WERI-Rb-1 (cell line): ENCODE data around the gene KCTD21.

Source experiments
- DNase-seq: peaks from one replicate; pipeline ENCODE4 v3.0.0-alpha.2; 2020
- H3K27ac ChIP-seq: fragments of 250-450 bp; sonication (Bioruptor Pico); 2 replicates; pipeline ENCODE4 v1.5.1; 2020; ENCODE audit warnings: mild to moderate bottlenecking, moderate library complexity
- H3K27me3 ChIP-seq: fragments of 250-450 bp; sonication (Bioruptor Pico); 2 replicates; pipeline ENCODE4 v1.5.1; 2021; ENCODE audit warnings: mild to moderate bottlenecking, low read depth, moderate library complexity; ENCODE audit not compliant: insufficient read depth, severe bottlenecking
- H3K36me3 ChIP-seq: fragments of 250-450 bp; sonication (Bioruptor Pico); 2 replicates; pipeline ENCODE4 v1.5.1; 2020; ENCODE audit warnings: mild to moderate bottlenecking, moderate library complexity
- H3K4me3 ChIP-seq: 2 replicates; pipeline ENCODE4 v1.5.1; 2011; ENCODE audit warnings: low read depth, mild to moderate bottlenecking, control low read depth, low read length
- H3K9me3 ChIP-seq: fragments of 250-450 bp; sonication (Bioruptor Pico); 2 replicates; pipeline ENCODE4 v1.5.1; 2021; ENCODE audit warnings: mild to moderate bottlenecking, moderate library complexity; ENCODE audit not compliant: severe bottlenecking
- TF ChIP-seq, protein P1 (sequence below): IDR thresholded peaks from 2 replicates; pipeline ENCODE4 v1.5.1; 2011; ENCODE audit warnings: low read depth, mild to moderate bottlenecking, control low read depth, inconsistent platforms, low read length

The KCTD21 gene

DNA sequence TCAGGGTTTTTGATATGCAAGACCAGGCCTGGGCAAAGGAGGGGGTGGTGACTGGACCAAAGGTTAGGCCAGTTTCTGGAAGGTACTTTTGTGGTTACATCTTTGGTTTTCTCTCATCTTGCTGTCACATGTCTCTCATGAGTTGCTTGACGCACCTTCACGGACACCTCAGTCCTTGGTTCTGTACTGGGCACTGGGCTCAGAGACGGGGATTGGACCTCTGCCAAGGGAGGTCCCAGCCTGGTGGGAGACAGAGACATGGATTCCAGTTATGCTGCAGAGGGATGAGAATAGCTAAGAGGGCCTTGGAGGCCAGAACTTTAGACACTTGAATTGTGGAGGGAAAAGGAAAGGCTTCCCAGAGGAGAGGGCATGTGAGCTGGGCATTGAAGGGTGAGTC lies 1.9 kb upstream of the KCTD21 start:
- no peak for DNase-seq
- Histone ChIP-seq H3K36me3 (peaks cover 6% of the 10 kb centered on the region; the same call in 1 of the 2 replicates), H3K9me3 (no peaks in the 10 kb centered on the region), H3K27ac (no peak overlapping the region), H3K27me3 (no peaks in the 10 kb centered on the region), H3K4me3 (no peak overlapping the region)
- TF ChIP-seq, protein P1, sequence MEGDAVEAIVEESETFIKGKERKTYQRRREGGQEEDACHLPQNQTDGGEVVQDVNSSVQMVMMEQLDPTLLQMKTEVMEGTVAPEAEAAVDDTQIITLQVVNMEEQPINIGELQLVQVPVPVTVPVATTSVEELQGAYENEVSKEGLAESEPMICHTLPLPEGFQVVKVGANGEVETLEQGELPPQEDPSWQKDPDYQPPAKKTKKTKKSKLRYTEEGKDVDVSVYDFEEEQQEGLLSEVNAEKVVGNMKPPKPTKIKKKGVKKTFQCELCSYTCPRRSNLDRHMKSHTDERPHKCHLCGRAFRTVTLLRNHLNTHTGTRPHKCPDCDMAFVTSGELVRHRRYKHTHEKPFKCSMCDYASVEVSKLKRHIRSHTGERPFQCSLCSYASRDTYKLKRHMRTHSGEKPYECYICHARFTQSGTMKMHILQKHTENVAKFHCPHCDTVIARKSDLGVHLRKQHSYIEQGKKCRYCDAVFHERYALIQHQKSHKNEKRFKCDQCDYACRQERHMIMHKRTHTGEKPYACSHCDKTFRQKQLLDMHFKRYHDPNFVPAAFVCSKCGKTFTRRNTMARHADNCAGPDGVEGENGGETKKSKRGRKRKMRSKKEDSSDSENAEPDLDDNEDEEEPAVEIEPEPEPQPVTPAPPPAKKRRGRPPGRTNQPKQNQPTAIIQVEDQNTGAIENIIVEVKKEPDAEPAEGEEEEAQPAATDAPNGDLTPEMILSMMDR, result no peak

DNA sequence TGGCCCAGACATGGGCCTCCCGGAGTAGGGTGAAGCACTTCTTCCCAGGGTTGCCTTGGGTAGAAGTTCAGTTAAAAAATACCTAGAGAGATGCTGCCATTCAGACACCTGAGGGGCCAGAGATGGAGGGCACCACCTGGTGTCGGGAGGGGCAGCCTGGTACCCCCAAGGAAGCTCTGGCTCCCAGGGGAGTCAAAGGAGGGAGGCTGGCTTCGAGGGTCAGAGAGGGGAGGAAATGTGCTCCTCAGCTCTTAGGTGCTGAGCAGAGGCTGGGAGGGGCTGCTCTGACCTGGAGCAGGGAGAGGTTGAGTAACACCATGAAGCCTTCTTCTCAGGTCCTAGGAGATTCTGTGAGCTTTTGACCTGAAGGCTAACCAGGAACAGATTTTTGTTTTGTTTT lies 1.4 kb upstream of the KCTD21 start:
- H3K9me3 ChIP-seq, result no peaks in the 10 kb centered on the region
- H3K27me3 ChIP-seq, result no peaks in the 10 kb centered on the region
- no peak overlapping the region for H3K4me3 ChIP-seq
- H3K27ac ChIP-seq, result no peak overlapping the region
- no peak for DNase-seq
- peaks cover 6% of the 10 kb centered on the region; the same call in 1 of the 2 replicates for H3K36me3 ChIP-seq
- TF ChIP-seq, protein P1, result no peak

DNA sequence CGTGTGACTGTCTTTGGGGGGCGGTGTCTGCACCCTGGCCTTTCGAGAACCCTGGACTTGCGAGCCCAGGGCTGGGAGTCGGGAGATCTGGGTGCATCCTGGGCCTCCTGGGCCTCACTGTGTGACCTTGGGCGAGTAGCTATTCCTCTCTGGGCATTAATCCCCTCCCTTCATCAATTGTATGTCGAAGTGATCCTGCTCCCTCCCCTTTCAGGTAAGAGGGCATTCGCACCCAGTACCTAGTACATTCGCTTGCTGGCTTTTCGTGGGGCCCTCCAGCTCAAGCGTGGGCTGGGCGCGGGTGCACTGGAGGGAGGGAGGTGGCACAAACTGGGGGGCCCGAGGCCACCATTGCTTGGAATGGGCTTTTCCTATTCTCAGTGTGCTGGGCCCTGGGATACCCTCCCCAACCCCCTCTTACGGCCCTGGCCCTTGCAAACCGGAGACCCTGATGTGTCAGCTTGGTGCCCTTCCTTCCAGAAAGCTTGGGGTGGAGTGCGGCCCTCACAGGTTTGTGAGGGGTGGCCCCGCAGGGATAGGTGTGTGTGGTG lies 823 bp upstream of the KCTD21 start:
- Histone ChIP-seq H3K27me3 (no peaks in the 10 kb centered on the region), H3K36me3 (peaks cover 6% of the 10 kb centered on the region; the same call in 1 of the 2 replicates), H3K4me3 (peak overlapping the region; percentile 83), H3K9me3 (no peaks in the 10 kb centered on the region), H3K27ac (peak overlapping the region; percentile 66)
- TF ChIP-seq, protein P1, result no peak
- no peak for DNase-seq

DNA sequence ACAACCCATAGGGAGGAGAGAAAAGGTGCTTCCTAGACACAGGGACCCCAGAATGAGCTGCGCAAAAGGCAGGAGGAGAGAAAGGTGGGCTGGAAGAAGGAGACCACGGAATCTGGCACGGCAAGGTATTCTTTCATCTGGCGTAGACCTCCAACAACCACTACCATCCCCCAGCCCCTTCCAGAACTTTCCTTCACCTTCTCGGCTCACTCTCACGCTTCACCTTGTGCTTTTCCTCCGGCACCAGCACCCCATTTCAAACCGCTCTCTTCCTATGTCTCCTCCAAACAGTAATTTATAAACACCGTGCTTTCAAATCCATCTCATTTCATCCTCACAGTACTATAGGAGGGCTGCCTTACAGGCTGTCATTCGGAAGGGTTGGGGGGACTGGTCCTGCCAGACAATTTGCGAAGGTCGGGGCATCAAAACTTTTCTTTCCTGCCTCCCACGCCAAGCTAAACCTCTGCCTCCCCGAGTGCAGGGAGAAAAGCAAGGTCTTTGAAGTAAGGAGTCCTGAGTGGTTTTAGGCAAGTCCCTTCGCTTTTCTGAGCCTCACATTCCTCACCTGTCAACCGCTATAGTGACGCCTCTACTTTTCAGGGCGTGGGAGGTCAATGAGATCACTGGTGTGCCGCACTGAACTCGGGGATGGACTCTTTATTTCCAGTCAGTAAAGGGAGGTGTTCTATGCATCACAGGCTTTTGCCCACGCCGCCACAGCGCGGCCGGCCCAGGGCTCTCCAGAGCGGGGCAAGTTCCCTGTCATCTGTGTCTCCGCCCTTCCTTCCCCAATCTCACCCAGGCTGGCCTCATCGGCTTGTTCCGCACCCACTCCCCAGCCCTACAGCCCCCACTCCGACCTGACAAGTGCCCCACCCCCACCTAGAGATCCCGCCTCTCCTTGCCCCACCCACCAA lies 800 bp downstream of the KCTD21 start:
- H3K36me3 ChIP-seq, result no peaks in the 10 kb centered on the region
- peak overlapping the region; percentile 83 for H3K4me3 ChIP-seq
- H3K27me3 ChIP-seq, result no peaks in the 10 kb centered on the region
- H3K9me3 ChIP-seq, result no peaks in the 10 kb centered on the region
- TF ChIP-seq, protein P1, result no peak
- no peak for DNase-seq
- H3K27ac ChIP-seq, result peak overlapping the region; percentile 47

DNA sequence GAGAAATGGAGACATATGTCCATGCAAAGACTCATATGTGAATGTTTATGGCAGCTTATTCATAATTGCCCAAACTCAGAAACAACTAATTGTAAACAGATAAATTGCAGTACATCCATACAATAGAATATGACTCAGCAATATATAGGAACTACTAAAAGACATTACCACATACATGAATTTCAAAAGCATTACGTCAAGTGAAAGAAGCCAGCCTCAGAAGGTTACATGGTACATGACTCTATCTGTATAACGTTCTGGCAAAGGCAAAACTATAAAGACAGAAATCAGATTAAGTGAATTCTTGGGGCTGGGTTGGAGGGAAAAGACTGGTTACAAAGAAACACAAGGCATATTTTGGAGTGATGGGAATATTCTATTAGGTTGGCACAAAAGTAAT lies 7.2 kb downstream of the KCTD21 start:
- Histone ChIP-seq H3K4me3 (no peak overlapping the region), H3K36me3 (no peaks in the 10 kb centered on the region), H3K9me3 (no peaks in the 10 kb centered on the region), H3K27ac (no peak overlapping the region), H3K27me3 (no peaks in the 10 kb centered on the region)
- no peak for DNase-seq
- TF ChIP-seq, protein P1, result no peak
